HEK293 (cell line): Measurements from ENCODE around the gene ZFHX3.

Experiments used
- CTCF ChIA-PET: fragments of 350-600 bp; formaldehyde crosslinking; extraction: SDS; loops from one replicate; lab custom pipeline; 2021; ENCODE audit warnings: antibody characterized with exemption; lab: Yijun Ruan, JAX
- POLR2A ChIA-PET: fragments of 300-600 bp; formaldehyde crosslinking; extraction: SDS; loops from one replicate; lab custom pipeline; 2020; ENCODE audit warnings: antibody characterized with exemption, inconsistent platforms; lab: Yijun Ruan, JAX
- H3K27ac ChIP-seq: fragments of 200-500 bp; sonication (Bioruptor generic); 2 replicates; pipeline ENCODE4 v1.5.1; 2014; ENCODE audit warnings: low read depth, low read length, control low read depth, inconsistent platforms; ENCODE audit errors: extremely low read depth
- H3K36me3 ChIP-seq, 2 experiments: fragments of 200-500 bp in 1 of 2; sonication (Bioruptor generic) in 1 of 2; 1 replicate in 1 of 2; 2 replicates in 1 of 2; pipeline ENCODE4 v1.5.1; 2014 to 2017; ENCODE audit warnings: inconsistent platforms in 2 of 2, low read length in 2 of 2; ENCODE audit not compliant: control insufficient read depth in 2 of 2, insufficient read depth in 1 of 2
- H3K4me1 ChIP-seq: fragments of 200-500 bp; sonication (Bioruptor generic); 2 replicates; pipeline ENCODE4 v1.5.1; 2014; ENCODE audit warnings: mild to moderate bottlenecking, low read length, inconsistent platforms; ENCODE audit not compliant: control insufficient read depth, insufficient read depth
- H3K4me3 ChIP-seq: 2 replicates; pipeline ENCODE4 v1.5.1; 2011; ENCODE audit warnings: low read depth, mild to moderate bottlenecking, control low read depth, low read length, moderate library complexity
- H3K9me3 ChIP-seq: fragments of 200-500 bp; sonication (Bioruptor generic); 2 replicates; pipeline ENCODE4 v1.5.1; 2014; ENCODE audit warnings: low read depth, low read length, inconsistent platforms; ENCODE audit not compliant: control insufficient read depth, insufficient read depth
- CTCF ChIP-seq: fragments of 450-650 bp; formaldehyde crosslinking; IDR thresholded peaks from 2 replicates; pipeline ENCODE4 v1.5.1; 2016; ENCODE audit warnings: missing biosample characterization, missing genetic modification characterization
- FEZF1 ChIP-seq: fragments of 450-650 bp; formaldehyde crosslinking; IDR thresholded peaks from 2 replicates; pipeline ENCODE4 v1.5.1; 2016; ENCODE audit warnings: missing biosample characterization, missing genetic modification characterization
- PRDM2 ChIP-seq: fragments of 450-650 bp; formaldehyde crosslinking; IDR thresholded peaks from 2 replicates; pipeline ENCODE4 v1.5.1; 2016; ENCODE audit warnings: missing biosample characterization, missing genetic modification characterization, borderline replicate concordance
- TRIM28 ChIP-seq: IDR thresholded peaks from 2 replicates; pipeline ENCODE4 v1.6.1; 2011; ENCODE audit warnings: low read length, control low read depth, borderline replicate concordance
- TSHZ1 ChIP-seq: fragments of 450-650 bp; formaldehyde crosslinking; IDR thresholded peaks from 2 replicates; pipeline ENCODE4 v1.5.1; 2016; ENCODE audit warnings: missing biosample characterization, missing genetic modification characterization, borderline replicate concordance
- ZBTB11 ChIP-seq: fragments of 450-650 bp; formaldehyde crosslinking; conservative IDR thresholded peaks from 2 replicates; pipeline ENCODE4 v1.5.1; 2016; ENCODE audit warnings: low read depth, missing biosample characterization, missing genetic modification characterization
- ZNF248 ChIP-seq: fragments of 450-650 bp; formaldehyde crosslinking; IDR thresholded peaks from 2 replicates; pipeline ENCODE4 v1.5.1; 2017; ENCODE audit warnings: missing biosample characterization, missing genetic modification characterization
- ZNF37A ChIP-seq: fragments of 450-650 bp; IDR thresholded peaks from 2 replicates; pipeline ENCODE4 v1.5.1; 2018; ENCODE audit warnings: missing biosample characterization, missing genetic modification characterization
- ZNF501 ChIP-seq: fragments of 450-650 bp; formaldehyde crosslinking; IDR thresholded peaks from 2 replicates; pipeline ENCODE4 v1.5.1; 2016; ENCODE audit warnings: missing biosample characterization, missing genetic modification characterization
- ZNF513 ChIP-seq: fragments of 450-650 bp; IDR thresholded peaks from 2 replicates; pipeline ENCODE4 v1.5.1; 2018; ENCODE audit warnings: missing biosample characterization, missing genetic modification characterization
- ZNF548 ChIP-seq: fragments of 450-650 bp; formaldehyde crosslinking; IDR thresholded peaks from 2 replicates; pipeline ENCODE4 v1.5.1; 2016; ENCODE audit warnings: missing biosample characterization, missing genetic modification characterization
- ZNF654 ChIP-seq: fragments of 450-650 bp; formaldehyde crosslinking; IDR thresholded peaks from 2 replicates; pipeline ENCODE4 v1.5.1; 2016; ENCODE audit warnings: low read depth, missing biosample characterization, missing genetic modification characterization
- ZNF776 ChIP-seq: fragments of 450-650 bp; formaldehyde crosslinking; IDR thresholded peaks from 2 replicates; pipeline ENCODE4 v1.5.0; 2017; ENCODE audit warnings: missing biosample characterization, missing genetic modification characterization, borderline replicate concordance
- ZSCAN30 ChIP-seq: fragments of 450-650 bp; IDR thresholded peaks from 2 replicates; pipeline ENCODE4 v1.5.1; 2018; ENCODE audit warnings: missing biosample characterization, mild to moderate bottlenecking, missing genetic modification characterization, moderate library complexity

ZFHX3 gene

GRCh38 chr16:72832621-72833248 lies 215.2 kb downstream of the ZFHX3 start:
- H3K4me1 ChIP-seq, result peaks cover 5% of the 10 kb centered on the region; the same call in 1 of the 2 replicates
- no peak overlapping the region for H3K27ac ChIP-seq
- H3K9me3 ChIP-seq, result no peaks in the 10 kb centered on the region
- ChIA-PET POLR2A (interaction anchor here (1.3 kb wide), 1 partner anchor 215 kb away, joined by 4 read pairs; the partner anchor contains the start of gene ZFHX3), CTCF (interaction anchor here (0.5 to 3.9 kb wide), 72 partner anchors 8 to 1140 kb away, joined by 3 to 54 read pairs (median 4); no protein-coding TSS in a partner anchor)
- H3K4me3 ChIP-seq, result no peak overlapping the region
- H3K36me3 ChIP-seq, result peaks cover 0 to 17% of the 10 kb centered on the region in 2 experiments; a peak in 2 of 3 replicates
- TF ChIP-seq TRIM28 (no peak), ZNF513 (tag by site-specific recombination) (peak; percentile 19; the same call in 1 of the 2 replicates), ZSCAN30 (tag by site-specific recombination) (0 out of 2 replicates have a peak, but pooled peaks have one; percentile 37), CTCF (tag by site-specific recombination) (peak; percentile 80), ZNF654 (tag by site-specific recombination) (peak; percentile 52)
- TF ChIP-seq, all 188 proteins: peak for 4

GRCh38 chr16:72829846-72830775 lies 217.8 kb downstream of the ZFHX3 start:
- Histone ChIP-seq H3K9me3 (no peaks in the 10 kb centered on the region), H3K4me1 (peaks cover 5% of the 10 kb centered on the region; the same call in 1 of the 2 replicates), H3K27ac (no peak overlapping the region), H3K4me3 (no peak overlapping the region), H3K36me3 (peaks cover 0 to 28% of the 10 kb centered on the region in 2 experiments; a peak in 2 of 3 replicates)
- ChIA-PET CTCF (no interaction called here), POLR2A (no interaction called here)
- TF ChIP-seq ZBTB11 (tag by site-specific recombination) (no peak), ZNF548 (tag by site-specific recombination) (no peak), ZNF248 (tag by site-specific recombination) (no peak), TSHZ1 (no peak), ZNF776 (tag by site-specific recombination) (no peak), PRDM2 (no peak), FEZF1 (tag by site-specific recombination) (no peak), ZNF37A (tag by site-specific recombination) (no peak), ZNF501 (tag by site-specific recombination) (no peak)
